Measurements from ENCODE around the gene RAB11A. TPM values are rescaled to one million over a fixed set of nuclear protein-coding genes. Genes with fewer than 3 reads are reported as not detected.

RAB11A gene
- total RNA-seq, 1 experiment from 2014 or later = 263 TPM

- Histone ChIP-seq H3K27ac (ENCODE audit: low read length) (no peak overlapping the region), H3K36me3 (ENCODE audit: control insufficient read depth, insufficient read depth, low read length) (no peaks in the 10 kb centered on the region), H3K9me3 (ENCODE audit: control insufficient read depth, insufficient read depth, low read depth, low read length) (no peaks in the 10 kb centered on the region), H3K4me1 (ENCODE audit: control insufficient read depth, insufficient read depth, low read length) (no peaks in the 10 kb centered on the region), H3K4me3 (ENCODE audit: low read depth in 2 of 2, low read length in 2 of 2) (peak overlapping the region in 1 of 2 experiments; percentile 32; a peak in 2 of 4 replicates), H3K27me3 (ENCODE audit: control insufficient read depth, insufficient read depth, low read length) (no peaks in the 10 kb centered on the region)
- intact Hi-C loops (cut with micrococcal nuclease; ENCODE audit: unreplicated experiment) (no loop called here), in situ Hi-C loops (cut with HindIII; ENCODE audit: low pct_unique_long_range_greater_than_20kb, low sequenced_read_pairs) (no loop called here)
- CTCF ChIA-PET = no interaction called here
- no TSS peak for BruUV-seq (replicated peaks)
- ATAC-seq (peak; percentile 79), DNase-seq (ENCODE audit: low read depth, low spot score) (no peak)
- POLR2A ChIA-PET = no interaction called here
- TF ChIP-seq POLR2AphosphoS5 (IDR thresholded peaks at IDR 0.05; ENCODE audit: low read depth, low read length) (no peak), SIN3A (IDR thresholded peaks at IDR 0.05; ENCODE audit: borderline replicate concordance, insufficient read depth, low read depth, low read length) (no peak), TCF7L2 (IDR thresholded peaks at IDR 0.05; ENCODE audit: low read depth, low read length) (no peak)
- TF ChIP-seq, protein P1, sequence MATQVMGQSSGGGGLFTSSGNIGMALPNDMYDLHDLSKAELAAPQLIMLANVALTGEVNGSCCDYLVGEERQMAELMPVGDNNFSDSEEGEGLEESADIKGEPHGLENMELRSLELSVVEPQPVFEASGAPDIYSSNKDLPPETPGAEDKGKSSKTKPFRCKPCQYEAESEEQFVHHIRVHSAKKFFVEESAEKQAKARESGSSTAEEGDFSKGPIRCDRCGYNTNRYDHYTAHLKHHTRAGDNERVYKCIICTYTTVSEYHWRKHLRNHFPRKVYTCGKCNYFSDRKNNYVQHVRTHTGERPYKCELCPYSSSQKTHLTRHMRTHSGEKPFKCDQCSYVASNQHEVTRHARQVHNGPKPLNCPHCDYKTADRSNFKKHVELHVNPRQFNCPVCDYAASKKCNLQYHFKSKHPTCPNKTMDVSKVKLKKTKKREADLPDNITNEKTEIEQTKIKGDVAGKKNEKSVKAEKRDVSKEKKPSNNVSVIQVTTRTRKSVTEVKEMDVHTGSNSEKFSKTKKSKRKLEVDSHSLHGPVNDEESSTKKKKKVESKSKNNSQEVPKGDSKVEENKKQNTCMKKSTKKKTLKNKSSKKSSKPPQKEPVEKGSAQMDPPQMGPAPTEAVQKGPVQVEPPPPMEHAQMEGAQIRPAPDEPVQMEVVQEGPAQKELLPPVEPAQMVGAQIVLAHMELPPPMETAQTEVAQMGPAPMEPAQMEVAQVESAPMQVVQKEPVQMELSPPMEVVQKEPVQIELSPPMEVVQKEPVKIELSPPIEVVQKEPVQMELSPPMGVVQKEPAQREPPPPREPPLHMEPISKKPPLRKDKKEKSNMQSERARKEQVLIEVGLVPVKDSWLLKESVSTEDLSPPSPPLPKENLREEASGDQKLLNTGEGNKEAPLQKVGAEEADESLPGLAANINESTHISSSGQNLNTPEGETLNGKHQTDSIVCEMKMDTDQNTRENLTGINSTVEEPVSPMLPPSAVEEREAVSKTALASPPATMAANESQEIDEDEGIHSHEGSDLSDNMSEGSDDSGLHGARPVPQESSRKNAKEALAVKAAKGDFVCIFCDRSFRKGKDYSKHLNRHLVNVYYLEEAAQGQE (IDR thresholded peaks at IDR 0.05; ENCODE audit: insufficient read depth in 1 of 2, low read depth in 2 of 2, low read length in 1 of 2) = no peak
- TF ChIP-seq, protein P2, sequence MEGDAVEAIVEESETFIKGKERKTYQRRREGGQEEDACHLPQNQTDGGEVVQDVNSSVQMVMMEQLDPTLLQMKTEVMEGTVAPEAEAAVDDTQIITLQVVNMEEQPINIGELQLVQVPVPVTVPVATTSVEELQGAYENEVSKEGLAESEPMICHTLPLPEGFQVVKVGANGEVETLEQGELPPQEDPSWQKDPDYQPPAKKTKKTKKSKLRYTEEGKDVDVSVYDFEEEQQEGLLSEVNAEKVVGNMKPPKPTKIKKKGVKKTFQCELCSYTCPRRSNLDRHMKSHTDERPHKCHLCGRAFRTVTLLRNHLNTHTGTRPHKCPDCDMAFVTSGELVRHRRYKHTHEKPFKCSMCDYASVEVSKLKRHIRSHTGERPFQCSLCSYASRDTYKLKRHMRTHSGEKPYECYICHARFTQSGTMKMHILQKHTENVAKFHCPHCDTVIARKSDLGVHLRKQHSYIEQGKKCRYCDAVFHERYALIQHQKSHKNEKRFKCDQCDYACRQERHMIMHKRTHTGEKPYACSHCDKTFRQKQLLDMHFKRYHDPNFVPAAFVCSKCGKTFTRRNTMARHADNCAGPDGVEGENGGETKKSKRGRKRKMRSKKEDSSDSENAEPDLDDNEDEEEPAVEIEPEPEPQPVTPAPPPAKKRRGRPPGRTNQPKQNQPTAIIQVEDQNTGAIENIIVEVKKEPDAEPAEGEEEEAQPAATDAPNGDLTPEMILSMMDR (IDR thresholded peaks at IDR 0.05) = no peak
These were observed 28.0 kb upstream of the RAB11A start for GRCh38 chr15:65841121-65841930.

GRCh38 chr15:65845826-65846519 lies 23.3 kb upstream of the RAB11A start:
- intact Hi-C loops (cut with micrococcal nuclease; ENCODE audit: unreplicated experiment) = no loop called here
- POLR2A ChIA-PET = no interaction called here
- Histone ChIP-seq H3K27me3 (ENCODE audit: control insufficient read depth, insufficient read depth, low read length) (no peaks in the 10 kb centered on the region), H3K4me1 (ENCODE audit: control insufficient read depth, insufficient read depth, low read length) (no peaks in the 10 kb centered on the region), H3K36me3 (ENCODE audit: control insufficient read depth, insufficient read depth, low read length) (no peaks in the 10 kb centered on the region), H3K4me3 (ENCODE audit: low read depth in 2 of 2, low read length in 2 of 2) (no peak overlapping the region), H3K27ac (ENCODE audit: low read length) (no peak overlapping the region), H3K9me3 (ENCODE audit: control insufficient read depth, insufficient read depth, low read depth, low read length) (no peaks in the 10 kb centered on the region)
- TF ChIP-seq TCF7L2 (IDR thresholded peaks at IDR 0.05; ENCODE audit: low read depth, low read length) = no peak
- TF ChIP-seq POLR2AphosphoS5 (IDR thresholded peaks at IDR 0.05; ENCODE audit: low read depth, low read length) = no peak
- TF ChIP-seq, protein P1 (IDR thresholded peaks at IDR 0.05; ENCODE audit: insufficient read depth in 1 of 2, low read depth in 2 of 2, low read length in 1 of 2) = no peak
- no peak for TF ChIP-seq SIN3A (IDR thresholded peaks at IDR 0.05; ENCODE audit: borderline replicate concordance, insufficient read depth, low read depth, low read length)
- TF ChIP-seq, protein P2 (IDR thresholded peaks at IDR 0.05) = no peak
- CTCF ChIA-PET = interaction anchor here (1.0 kb wide), 2 partner anchors 10 kb away, joined by 7 to 8 read pairs; no protein-coding TSS in a partner anchor
- DNase-seq (ENCODE audit: low read depth, low spot score) = no peak
- ATAC-seq = no peak
- no TSS peak for BruUV-seq (replicated peaks)
- in situ Hi-C loops (cut with HindIII; ENCODE audit: low pct_unique_long_range_greater_than_20kb, low sequenced_read_pairs) = no loop called here

Data from Panc1 (cell line).